ENCODE data around the gene CYP1A2. TPM values are rescaled to one million over a fixed set of nuclear protein-coding genes. Genes with fewer than 3 reads are reported as not detected.
A peak's percentile ranks its signal among the peaks of the same experiment; 100 is the strongest.

Gene CYP1A2
- total RNA-seq, result not detected
- not detected for polyA plus RNA-seq
- long read RNA-seq, donor 1, result 0 reads
- long read RNA-seq, donor 2, result 0 reads

DNA sequence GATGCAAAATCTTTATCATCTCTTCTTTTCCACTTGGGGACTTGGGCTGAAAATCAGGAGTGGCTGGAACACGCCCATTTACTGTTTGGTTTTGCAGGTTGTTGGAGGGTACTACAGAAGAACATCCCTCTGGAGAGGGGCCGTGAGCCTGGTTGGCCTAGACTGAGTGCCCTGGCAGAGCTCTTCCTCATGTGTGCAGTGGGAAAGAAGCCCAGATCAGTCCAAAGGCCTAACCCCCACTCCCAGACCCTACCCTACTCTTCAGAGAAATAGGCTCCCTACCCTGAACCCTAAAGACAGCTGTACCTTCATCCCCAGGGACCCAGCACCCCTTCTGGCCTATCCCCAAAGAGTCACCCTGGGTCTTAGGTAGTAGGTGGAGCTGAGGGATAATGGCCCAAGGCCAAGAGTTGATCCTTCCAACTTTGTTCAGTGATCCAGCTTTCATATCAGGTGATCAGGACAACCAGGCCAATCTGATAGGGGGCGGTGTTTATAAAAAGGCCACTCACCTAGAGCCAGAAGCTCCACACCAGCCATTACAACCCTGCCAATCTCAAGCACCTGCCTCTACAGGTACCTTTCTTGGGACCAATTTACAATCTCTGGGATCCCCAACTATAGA, at the start of gene CYP1A2:
TSS of gene CYP1A2 (plus strand) at position 524 of the 625 bp plus-strand sequence. CDS start 894 bp downstream, outside the sequence.
- 70 to 76% methylated on average over 3 of the region's 3 CpGs for WGBS, 2 donors
- Histone ChIP-seq H3K36me3 (ENCODE audit: control insufficient read depth in 1 of 2, insufficient read depth in 2 of 2, low read length in 1 of 2) (no peaks in the 10 kb centered on the region), H3K27ac (ENCODE audit: low read depth in 1 of 2, low read length in 2 of 2) (no peak within 1 kb of the TSS), H3K4me1 (ENCODE audit: control insufficient read depth in 1 of 2, insufficient read depth in 2 of 2, low read length in 2 of 2) (no peaks in the 10 kb centered on the region), H3K9me3 (ENCODE audit: control insufficient read depth, low read length) (no peaks in the 10 kb centered on the region), H3K27me3 (ENCODE audit: control insufficient read depth in 1 of 2, insufficient read depth in 2 of 2, low read length in 1 of 2) (no peaks in the 10 kb centered on the region), H3K4me3 (ENCODE audit: low read length in 2 of 2) (no peak within 1 kb of the TSS)
- DNase-seq (peak in 1 of 2 donors; percentile 16), ATAC-seq (ENCODE audit: low FRiP score) (no peak)
- intact Hi-C loops (cut with DNase I), result no loop called here

- no peak overlapping the region for H3K4me3 ChIP-seq (ENCODE audit: low read length in 2 of 2)
- 51 to 60% methylated on average over 1 of the region's 1 CpG for WGBS, 2 donors
- H3K27me3 ChIP-seq (ENCODE audit: control insufficient read depth in 1 of 2, insufficient read depth in 2 of 2, low read length in 1 of 2), result no peaks in the 10 kb centered on the region
- intact Hi-C loops (cut with DNase I), result no loop called here
- H3K4me1 ChIP-seq (ENCODE audit: control insufficient read depth in 1 of 2, insufficient read depth in 2 of 2, low read length in 2 of 2), result no peaks in the 10 kb centered on the region
- no peaks in the 10 kb centered on the region for H3K9me3 ChIP-seq (ENCODE audit: control insufficient read depth, low read length)
- no peak for ATAC-seq (ENCODE audit: low FRiP score)
- no peaks in the 10 kb centered on the region for H3K36me3 ChIP-seq (ENCODE audit: control insufficient read depth in 1 of 2, insufficient read depth in 2 of 2, low read length in 1 of 2)
- no peak overlapping the region for H3K27ac ChIP-seq (ENCODE audit: low read depth in 1 of 2, low read length in 2 of 2)
- no peak for DNase-seq
Measured at GRCh38 chr15:74709011-74709410, 39.6 kb upstream of the CYP1A2 start.

GRCh38 chr15:74709892-74710291, 38.8 kb upstream of the CYP1A2 start:
- DNase-seq (no peak), ATAC-seq (ENCODE audit: low FRiP score) (no peak)
- Histone ChIP-seq H3K27ac (ENCODE audit: low read depth in 1 of 2, low read length in 2 of 2) (no peak overlapping the region), H3K4me1 (ENCODE audit: control insufficient read depth in 1 of 2, insufficient read depth in 2 of 2, low read length in 2 of 2) (no peaks in the 10 kb centered on the region), H3K36me3 (ENCODE audit: control insufficient read depth in 1 of 2, insufficient read depth in 2 of 2, low read length in 1 of 2) (no peaks in the 10 kb centered on the region), H3K4me3 (ENCODE audit: low read length in 2 of 2) (no peak overlapping the region), H3K9me3 (ENCODE audit: control insufficient read depth, low read length) (no peaks in the 10 kb centered on the region), H3K27me3 (ENCODE audit: control insufficient read depth in 1 of 2, insufficient read depth in 2 of 2, low read length in 1 of 2) (no peaks in the 10 kb centered on the region)
- WGBS, 2 donors, result 48 to 59% methylated on average over 3 of the region's 3 CpGs
- intact Hi-C loops (cut with DNase I), result no loop called here

GRCh38 chr15:74710319-74711094, 38.1 kb upstream of the CYP1A2 start:
- Histone ChIP-seq H3K9me3 (ENCODE audit: control insufficient read depth, low read length) (no peaks in the 10 kb centered on the region), H3K4me3 (ENCODE audit: low read length in 2 of 2) (no peak overlapping the region), H3K4me1 (ENCODE audit: control insufficient read depth in 1 of 2, insufficient read depth in 2 of 2, low read length in 2 of 2) (no peaks in the 10 kb centered on the region), H3K27ac (ENCODE audit: low read depth in 1 of 2, low read length in 2 of 2) (no peak overlapping the region), H3K27me3 (ENCODE audit: control insufficient read depth in 1 of 2, insufficient read depth in 2 of 2, low read length in 1 of 2) (no peaks in the 10 kb centered on the region), H3K36me3 (ENCODE audit: control insufficient read depth in 1 of 2, insufficient read depth in 2 of 2, low read length in 1 of 2) (no peaks in the 10 kb centered on the region)
- 42 to 49% methylated on average over 3 of the region's 3 CpGs for WGBS, 2 donors
- intact Hi-C loops (cut with DNase I), result no loop called here
- no peak for ATAC-seq (ENCODE audit: low FRiP score)
- DNase-seq, result no peak

DNA sequence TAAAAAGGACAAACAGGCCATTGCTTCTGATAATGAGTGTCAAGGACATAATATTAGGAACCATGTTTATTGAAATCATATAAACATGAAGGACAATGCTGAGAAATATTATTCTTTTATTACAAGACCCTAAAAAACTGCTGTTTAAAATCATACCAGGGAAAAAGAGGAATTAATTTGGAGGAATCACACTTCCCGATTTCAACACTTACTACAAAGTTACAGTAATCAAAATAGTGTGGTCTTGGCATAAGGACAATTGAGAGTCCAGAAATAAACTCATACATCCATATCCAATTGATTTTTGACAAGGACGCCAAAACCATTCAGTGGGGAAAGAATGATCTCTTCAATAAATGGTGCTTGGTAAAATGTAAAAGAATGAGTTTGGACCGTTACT, 36.3 kb upstream of the CYP1A2 start:
- WGBS, 2 donors, result 75% methylated on average over 3 of the region's 3 CpGs
- no peak overlapping the region for H3K4me3 ChIP-seq (ENCODE audit: low read length in 2 of 2)
- intact Hi-C loops (cut with DNase I), result no loop called here
- H3K4me1 ChIP-seq (ENCODE audit: control insufficient read depth in 1 of 2, insufficient read depth in 2 of 2, low read length in 2 of 2), result no peaks in the 10 kb centered on the region
- H3K27ac ChIP-seq (ENCODE audit: low read depth in 1 of 2, low read length in 2 of 2), result no peak overlapping the region
- DNase-seq, result no peak
- no peaks in the 10 kb centered on the region for H3K9me3 ChIP-seq (ENCODE audit: control insufficient read depth, low read length)
- no peaks in the 10 kb centered on the region for H3K27me3 ChIP-seq (ENCODE audit: control insufficient read depth in 1 of 2, insufficient read depth in 2 of 2, low read length in 1 of 2)
- H3K36me3 ChIP-seq (ENCODE audit: control insufficient read depth in 1 of 2, insufficient read depth in 2 of 2, low read length in 1 of 2), result no peaks in the 10 kb centered on the region
- no peak for ATAC-seq (ENCODE audit: low FRiP score)

- DNase-seq (no peak), ATAC-seq (ENCODE audit: low FRiP score) (no peak)
- Histone ChIP-seq H3K4me1 (ENCODE audit: control insufficient read depth in 1 of 2, insufficient read depth in 2 of 2, low read length in 2 of 2) (no peaks in the 10 kb centered on the region), H3K9me3 (ENCODE audit: control insufficient read depth, low read length) (no peaks in the 10 kb centered on the region), H3K36me3 (ENCODE audit: control insufficient read depth in 1 of 2, insufficient read depth in 2 of 2, low read length in 1 of 2) (no peaks in the 10 kb centered on the region), H3K27ac (ENCODE audit: low read depth in 1 of 2, low read length in 2 of 2) (no peak overlapping the region), H3K27me3 (ENCODE audit: control insufficient read depth in 1 of 2, insufficient read depth in 2 of 2, low read length in 1 of 2) (no peaks in the 10 kb centered on the region), H3K4me3 (ENCODE audit: low read length in 2 of 2) (no peak overlapping the region)
- intact Hi-C loops (cut with DNase I), result no loop called here
- WGBS, 2 donors, result 80 to 81% methylated on average over 5 of the region's 5 CpGs
Measured at GRCh38 chr15:74716651-74717050, 32.0 kb upstream of the CYP1A2 start.

DNA sequence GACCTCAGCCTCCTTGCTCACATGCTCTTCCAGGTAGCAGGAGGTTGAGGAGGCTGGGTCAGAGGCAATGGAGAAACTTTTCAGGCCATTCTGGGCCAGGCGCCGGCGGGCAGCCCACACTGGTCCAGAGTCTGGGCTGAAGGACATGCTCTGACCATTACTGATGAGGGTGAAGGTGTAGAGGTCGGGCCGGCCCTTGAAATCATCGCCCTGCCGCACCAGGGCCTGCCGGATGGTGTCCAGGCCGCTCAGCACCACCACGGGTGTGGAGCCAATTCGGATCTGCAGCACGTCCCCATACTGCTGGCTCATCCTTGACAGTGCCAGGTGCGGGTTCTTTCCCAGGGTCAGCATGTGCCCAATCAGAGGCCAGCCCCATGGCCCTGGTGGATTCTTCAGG, 26.1 kb upstream of the CYP1A2 start:
- H3K27ac ChIP-seq (ENCODE audit: low read depth in 1 of 2, low read length in 2 of 2), result no peak overlapping the region
- WGBS, 2 donors, result 83 to 86% methylated on average over 13 of the region's 13 CpGs
- ATAC-seq (ENCODE audit: low FRiP score) (no peak), DNase-seq (no peak)
- H3K36me3 ChIP-seq (ENCODE audit: control insufficient read depth in 1 of 2, insufficient read depth in 2 of 2, low read length in 1 of 2), result no peaks in the 10 kb centered on the region
- H3K4me1 ChIP-seq (ENCODE audit: control insufficient read depth in 1 of 2, insufficient read depth in 2 of 2, low read length in 2 of 2), result no peaks in the 10 kb centered on the region
- H3K4me3 ChIP-seq (ENCODE audit: low read length in 2 of 2), result no peak overlapping the region
- H3K27me3 ChIP-seq (ENCODE audit: control insufficient read depth in 1 of 2, insufficient read depth in 2 of 2, low read length in 1 of 2), result no peaks in the 10 kb centered on the region
- H3K9me3 ChIP-seq (ENCODE audit: control insufficient read depth, low read length), result no peaks in the 10 kb centered on the region
- intact Hi-C loops (cut with DNase I), result no loop called here

- no peak for ATAC-seq (ENCODE audit: low FRiP score)
- no peak for DNase-seq
- H3K4me3 ChIP-seq (ENCODE audit: low read length in 2 of 2), result no peak overlapping the region
- H3K36me3 ChIP-seq (ENCODE audit: control insufficient read depth in 1 of 2, insufficient read depth in 2 of 2, low read length in 1 of 2), result no peaks in the 10 kb centered on the region
- intact Hi-C loops (cut with DNase I), result no loop called here
- 68 to 70% methylated on average over 1 of the region's 1 CpG for WGBS, 2 donors
- no peaks in the 10 kb centered on the region for H3K27me3 ChIP-seq (ENCODE audit: control insufficient read depth in 1 of 2, insufficient read depth in 2 of 2, low read length in 1 of 2)
- H3K4me1 ChIP-seq (ENCODE audit: control insufficient read depth in 1 of 2, insufficient read depth in 2 of 2, low read length in 2 of 2), result no peaks in the 10 kb centered on the region
- no peak overlapping the region for H3K27ac ChIP-seq (ENCODE audit: low read depth in 1 of 2, low read length in 2 of 2)
- H3K9me3 ChIP-seq (ENCODE audit: control insufficient read depth, low read length), result no peaks in the 10 kb centered on the region
Measured at GRCh38 chr15:74723187-74723586, 25.5 kb upstream of the CYP1A2 start.
